Measurements from ENCODE around the gene FSIP1.

DNA sequence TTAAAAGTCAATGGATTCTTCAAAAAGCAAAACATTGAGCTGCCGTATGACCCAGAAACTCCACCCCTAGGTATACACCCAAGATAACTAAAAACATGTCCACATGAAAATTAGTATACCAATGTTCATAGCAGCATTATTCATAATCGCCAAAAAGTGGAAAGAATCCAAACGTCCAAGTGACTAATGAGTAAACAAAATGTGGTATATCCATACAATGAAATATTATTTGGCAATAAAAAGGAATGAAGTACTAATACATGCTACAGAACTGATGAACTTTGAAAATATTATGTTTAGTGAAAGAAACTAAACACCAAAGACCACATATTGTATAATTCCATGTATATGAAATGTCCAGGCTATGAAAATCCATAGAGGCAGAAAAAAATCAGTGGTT, 123.9 kb downstream of the FSIP1 start:
- TF ChIP-seq, protein P1, sequence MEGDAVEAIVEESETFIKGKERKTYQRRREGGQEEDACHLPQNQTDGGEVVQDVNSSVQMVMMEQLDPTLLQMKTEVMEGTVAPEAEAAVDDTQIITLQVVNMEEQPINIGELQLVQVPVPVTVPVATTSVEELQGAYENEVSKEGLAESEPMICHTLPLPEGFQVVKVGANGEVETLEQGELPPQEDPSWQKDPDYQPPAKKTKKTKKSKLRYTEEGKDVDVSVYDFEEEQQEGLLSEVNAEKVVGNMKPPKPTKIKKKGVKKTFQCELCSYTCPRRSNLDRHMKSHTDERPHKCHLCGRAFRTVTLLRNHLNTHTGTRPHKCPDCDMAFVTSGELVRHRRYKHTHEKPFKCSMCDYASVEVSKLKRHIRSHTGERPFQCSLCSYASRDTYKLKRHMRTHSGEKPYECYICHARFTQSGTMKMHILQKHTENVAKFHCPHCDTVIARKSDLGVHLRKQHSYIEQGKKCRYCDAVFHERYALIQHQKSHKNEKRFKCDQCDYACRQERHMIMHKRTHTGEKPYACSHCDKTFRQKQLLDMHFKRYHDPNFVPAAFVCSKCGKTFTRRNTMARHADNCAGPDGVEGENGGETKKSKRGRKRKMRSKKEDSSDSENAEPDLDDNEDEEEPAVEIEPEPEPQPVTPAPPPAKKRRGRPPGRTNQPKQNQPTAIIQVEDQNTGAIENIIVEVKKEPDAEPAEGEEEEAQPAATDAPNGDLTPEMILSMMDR (IDR thresholded peaks at IDR 0.05), result no peak
- no peak for TF ChIP-seq EZH2phosphoT487 (IDR thresholded peaks at IDR 0.05)

Data from neural progenitor cell (in vitro differentiated cells).